Left lung (tissue), 10 donors: ENCODE data around the gene MAPK8IP1. TPM values are rescaled to one million over a fixed set of nuclear protein-coding genes. Genes with fewer than 3 reads are reported as not detected.

Experiments used
- ATAC-seq: fragments of 200-7000 bp; cut with Tn5 transposase; one replicate; pipeline ENCODE4 v1.9.1; 2020; ENCODE audit warnings: moderate library complexity
- DNase-seq, 4 donors: peaks; one replicate each; pipeline ENCODE4 v3.0.0-alpha.2; 2013 to 2020
- H3K27ac ChIP-seq, 2 donors: fragments of 200-600 bp; sonication (generic) in 1 of 2; one replicate each; pipeline versions ENCODE4 v1.5.0 to v1.8.0; 2020 to 2021
- H3K27me3 ChIP-seq, 2 donors: fragments of 200-600 bp; sonication (generic) in 1 of 2; one replicate each; pipeline versions ENCODE4 v1.5.0 to v1.8.0; 2020 to 2021
- H3K36me3 ChIP-seq, 2 donors: fragments of 200-600 bp; sonication (generic) in 1 of 2; one replicate each; pipeline versions ENCODE4 v1.5.0 to v1.8.0; 2020 to 2021
- H3K4me1 ChIP-seq, 2 donors: fragments of 200-600 bp; one replicate each; pipeline ENCODE4 v1.8.0; 2021
- H3K4me3 ChIP-seq, 2 donors: fragments of 200-600 bp; sonication (generic) in 1 of 2; one replicate each; pipeline versions ENCODE4 v1.5.0 to v1.8.0; 2020 to 2021; ENCODE audit warnings: mild to moderate bottlenecking in 1 of 2
- H3K9me3 ChIP-seq, 2 donors: fragments of 200-600 bp; sonication (generic) in 1 of 2; one replicate each; pipeline versions ENCODE4 v1.5.0 to v1.8.0; 2020 to 2021
- intact Hi-C, 2 donors: fragments of 100-400 bp; cut with DNase I; formaldehyde crosslinking; loops; one replicate each; pipeline versions ENCODE4 v1.11.2 to v1.14.2; 2022
- polyA plus RNA-seq, 6 donors: library from polyadenylated mRNA; unstranded; fragments of 120-200 nt; gene quantifications; one replicate each; pipeline ENCODE4 v1.2.1, GENCODE V29; 2013; ENCODE audit not compliant: insufficient read length in 6 of 6
- total RNA-seq, 2 donors: library from RNA; stranded (reverse); fragmentation: NEBNext Ultra II Directional; extraction: Animal tissue kit (Norgen Biotek cat#: 25700); gene quantifications; one replicate each; pipeline ENCODE4 v1.2.1, GENCODE V29; 2021
- TF ChIP-seq, protein P1 (sequence below), 2 donors: fragments of 200-600 bp; sonication (generic) in 1 of 2; IDR thresholded peaks; one replicate each; pipeline versions ENCODE4 v1.5.0 to v1.8.0; 2021; ENCODE audit warnings: antibody characterized with exemption in 2 of 2
- donor health status: DM: no; HTN: yes; CAD: no.
- donor health status: DM: no; HTN: no; CAD: no.

Gene MAPK8IP1
- total and polyA plus RNA-seq, 8 donors = 4.3 to 10.4 (median 6.9) TPM

DNA sequence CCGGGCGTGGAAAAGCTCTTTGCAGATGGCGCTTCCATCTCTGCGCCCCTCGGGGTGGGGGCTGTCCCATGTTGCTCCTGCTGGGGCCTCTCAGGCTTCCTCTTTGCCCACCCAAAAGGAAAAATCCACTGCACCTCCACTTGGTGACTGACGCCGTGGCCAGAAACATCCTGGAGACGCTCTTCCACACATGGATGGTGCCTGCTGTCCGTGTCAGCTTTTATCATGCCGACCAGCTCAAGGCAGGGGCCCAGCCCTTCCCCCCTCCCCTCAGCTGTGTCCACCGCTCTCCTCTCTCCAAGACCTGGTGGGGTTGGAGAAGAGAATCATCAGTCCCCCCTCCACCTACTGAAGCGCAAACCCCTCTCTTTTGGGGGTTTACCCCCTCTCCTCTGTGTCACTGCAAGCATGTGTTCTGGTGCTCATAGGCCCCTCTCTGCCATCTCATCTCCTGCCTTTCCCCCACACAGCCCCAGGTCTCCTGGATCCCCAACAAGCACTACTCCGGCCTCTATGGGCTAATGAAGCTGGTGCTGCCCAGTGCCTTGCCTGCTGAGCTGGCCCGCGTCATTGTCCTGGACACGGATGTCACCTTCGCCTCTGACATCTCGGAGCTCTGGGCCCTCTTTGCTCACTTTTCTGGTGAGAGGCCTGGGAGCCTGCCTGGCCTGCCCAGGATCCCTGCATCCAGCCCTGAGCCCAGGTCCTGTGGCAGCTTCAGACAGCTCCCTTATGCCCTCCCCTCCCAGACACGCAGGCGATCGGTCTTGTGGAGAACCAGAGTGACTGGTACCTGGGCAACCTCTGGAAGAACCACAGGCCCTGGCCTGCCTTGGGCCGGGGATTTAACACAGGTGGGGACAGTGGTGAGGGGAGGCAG, 38.8 kb downstream of the MAPK8IP1 start:
- Histone ChIP-seq H3K4me3 (no peak overlapping the region), H3K27ac (no peak overlapping the region), H3K36me3 (no peaks in the 10 kb centered on the region), H3K9me3 (no peaks in the 10 kb centered on the region), H3K4me1 (peaks cover 0 to 17% of the 10 kb centered on the region in 2 donors), H3K27me3 (peaks cover 17 to 50% of the 10 kb centered on the region in 2 donors)
- intact Hi-C loops = no loop called here
- DNase-seq = peak in 1 of 4 donors; percentile 32
- no peak for ATAC-seq
- TF ChIP-seq, protein P1, sequence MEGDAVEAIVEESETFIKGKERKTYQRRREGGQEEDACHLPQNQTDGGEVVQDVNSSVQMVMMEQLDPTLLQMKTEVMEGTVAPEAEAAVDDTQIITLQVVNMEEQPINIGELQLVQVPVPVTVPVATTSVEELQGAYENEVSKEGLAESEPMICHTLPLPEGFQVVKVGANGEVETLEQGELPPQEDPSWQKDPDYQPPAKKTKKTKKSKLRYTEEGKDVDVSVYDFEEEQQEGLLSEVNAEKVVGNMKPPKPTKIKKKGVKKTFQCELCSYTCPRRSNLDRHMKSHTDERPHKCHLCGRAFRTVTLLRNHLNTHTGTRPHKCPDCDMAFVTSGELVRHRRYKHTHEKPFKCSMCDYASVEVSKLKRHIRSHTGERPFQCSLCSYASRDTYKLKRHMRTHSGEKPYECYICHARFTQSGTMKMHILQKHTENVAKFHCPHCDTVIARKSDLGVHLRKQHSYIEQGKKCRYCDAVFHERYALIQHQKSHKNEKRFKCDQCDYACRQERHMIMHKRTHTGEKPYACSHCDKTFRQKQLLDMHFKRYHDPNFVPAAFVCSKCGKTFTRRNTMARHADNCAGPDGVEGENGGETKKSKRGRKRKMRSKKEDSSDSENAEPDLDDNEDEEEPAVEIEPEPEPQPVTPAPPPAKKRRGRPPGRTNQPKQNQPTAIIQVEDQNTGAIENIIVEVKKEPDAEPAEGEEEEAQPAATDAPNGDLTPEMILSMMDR (IDR thresholded peaks at IDR 0.05) = no peak

DNA sequence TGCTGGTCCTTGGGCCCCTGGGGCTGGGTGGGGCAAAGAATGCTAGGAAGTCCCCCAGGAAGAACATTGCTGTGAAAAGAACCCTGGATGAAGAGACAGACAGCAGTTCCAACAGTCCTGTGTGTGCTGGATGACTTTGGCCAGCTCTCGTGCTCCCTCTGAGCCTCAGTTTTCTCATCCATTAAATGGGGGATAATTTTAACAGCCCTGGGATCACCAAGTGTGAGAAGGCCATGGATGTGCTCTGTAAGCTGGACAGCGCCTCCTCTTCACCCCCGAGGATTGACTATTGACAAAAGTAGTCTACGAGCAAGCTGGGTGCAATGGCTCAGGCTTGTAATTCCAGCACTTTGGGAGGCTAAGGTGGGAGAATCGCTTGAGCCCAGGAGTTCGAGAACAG, 39.5 kb downstream of the MAPK8IP1 start:
- intact Hi-C loops = no loop called here
- no peak overlapping the region for H3K4me3 ChIP-seq
- no peaks in the 10 kb centered on the region for H3K36me3 ChIP-seq
- peaks cover 17 to 50% of the 10 kb centered on the region in 2 donors for H3K27me3 ChIP-seq
- peaks cover 0 to 22% of the 10 kb centered on the region in 2 donors for H3K4me1 ChIP-seq
- no peaks in the 10 kb centered on the region for H3K9me3 ChIP-seq
- DNase-seq (no peak), ATAC-seq (no peak)
- TF ChIP-seq, protein P1 (IDR thresholded peaks at IDR 0.05) = no peak
- no peak overlapping the region for H3K27ac ChIP-seq

DNA sequence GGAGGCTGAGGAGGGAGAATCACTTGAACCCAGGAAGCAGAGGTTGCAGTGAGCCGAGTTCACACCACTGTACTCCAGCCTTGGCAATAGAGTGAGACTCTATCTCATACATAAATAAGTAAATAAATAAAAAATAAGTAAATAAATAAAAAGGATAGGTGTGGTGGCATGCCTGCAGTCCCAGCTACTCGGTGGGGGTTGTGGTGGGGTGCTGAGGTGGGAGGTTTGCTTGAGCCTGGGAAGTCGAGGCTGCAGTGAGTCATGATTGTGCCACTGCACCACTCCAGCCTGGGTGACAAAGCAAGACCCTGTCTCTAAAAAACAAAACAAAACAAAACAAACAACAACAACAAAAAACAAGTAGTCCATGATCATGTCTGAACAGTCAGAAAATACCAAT, 40.1 kb downstream of the MAPK8IP1 start:
- ATAC-seq (no peak), DNase-seq (no peak)
- TF ChIP-seq, protein P1 (IDR thresholded peaks at IDR 0.05) = no peak
- intact Hi-C loops = no loop called here
- Histone ChIP-seq H3K9me3 (no peaks in the 10 kb centered on the region), H3K36me3 (no peaks in the 10 kb centered on the region), H3K27ac (no peak overlapping the region), H3K4me1 (peaks cover 0 to 28% of the 10 kb centered on the region in 2 donors), H3K4me3 (no peak overlapping the region), H3K27me3 (peaks cover 17 to 50% of the 10 kb centered on the region in 2 donors)

DNA sequence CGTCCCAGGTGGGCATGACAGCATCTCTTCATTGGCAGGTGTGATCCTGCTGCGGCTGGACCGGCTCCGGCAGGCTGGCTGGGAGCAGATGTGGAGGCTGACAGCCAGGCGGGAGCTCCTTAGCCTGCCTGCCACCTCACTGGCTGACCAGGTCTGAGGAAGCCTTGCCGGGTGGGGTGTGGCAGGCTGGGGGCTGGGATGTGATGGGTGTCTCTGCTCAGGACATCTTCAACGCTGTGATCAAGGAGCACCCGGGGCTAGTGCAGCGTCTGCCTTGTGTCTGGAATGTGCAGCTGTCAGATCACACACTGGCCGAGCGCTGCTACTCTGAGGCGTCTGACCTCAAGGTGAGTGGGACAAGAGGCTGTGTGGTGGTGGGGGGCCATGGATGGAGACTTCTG, 40.5 kb downstream of the MAPK8IP1 start:
- Histone ChIP-seq H3K27ac (no peak overlapping the region), H3K9me3 (no peaks in the 10 kb centered on the region), H3K4me1 (peaks cover 0 to 32% of the 10 kb centered on the region in 2 donors), H3K36me3 (peaks cover 0 to 4% of the 10 kb centered on the region in 2 donors), H3K4me3 (no peak overlapping the region), H3K27me3 (peaks cover 17 to 50% of the 10 kb centered on the region in 2 donors)
- DNase-seq (no peak), ATAC-seq (no peak)
- TF ChIP-seq, protein P1 (IDR thresholded peaks at IDR 0.05) = no peak
- intact Hi-C loops = no loop called here

DNA sequence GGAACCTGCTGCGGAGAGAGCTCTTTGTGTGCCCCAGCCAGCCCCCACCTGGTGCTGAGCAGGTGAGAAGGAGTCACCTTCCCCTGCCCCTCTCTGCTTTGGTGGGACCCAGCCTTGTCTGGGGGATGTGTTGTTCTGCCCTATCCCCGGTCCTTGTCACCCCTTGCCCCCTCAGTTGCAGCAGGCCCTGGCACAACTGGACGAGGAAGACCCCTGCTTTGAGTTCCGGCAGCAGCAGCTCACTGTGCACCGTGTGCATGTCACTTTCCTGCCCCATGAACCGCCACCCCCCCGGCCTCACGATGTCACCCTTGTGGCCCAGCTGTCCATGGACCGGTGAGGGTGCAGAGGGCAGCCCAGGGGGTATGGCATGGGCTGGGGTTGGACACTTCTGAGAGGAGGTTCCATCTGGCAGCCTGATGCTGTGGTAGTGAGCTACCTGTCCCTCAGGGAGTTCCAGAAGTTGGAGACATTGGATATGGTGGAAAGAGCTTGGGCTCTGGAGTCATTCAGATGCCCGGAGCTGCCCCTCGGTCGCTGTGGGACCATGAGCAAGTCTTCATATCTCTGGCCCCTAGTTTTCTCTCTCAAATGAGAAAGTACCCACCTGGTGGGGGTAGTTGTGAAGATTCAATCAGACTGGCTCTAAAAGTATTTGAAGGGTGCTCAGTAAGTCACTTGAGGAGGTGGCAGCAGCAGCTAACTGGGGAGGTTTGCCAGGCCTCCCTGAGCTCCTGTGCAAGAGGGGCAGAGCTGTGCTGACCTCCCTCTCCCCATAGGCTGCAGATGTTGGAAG, 41.3 kb downstream of the MAPK8IP1 start:
- H3K36me3 ChIP-seq = peaks cover 0 to 11% of the 10 kb centered on the region in 2 donors
- DNase-seq (peak in 1 of 4 donors; percentile 79), ATAC-seq (no peak)
- H3K27ac ChIP-seq = no peak overlapping the region
- H3K27me3 ChIP-seq = peaks cover 17 to 43% of the 10 kb centered on the region in 2 donors
- H3K4me1 ChIP-seq = peaks cover 0 to 39% of the 10 kb centered on the region in 2 donors
- no peak overlapping the region for H3K4me3 ChIP-seq
- no peaks in the 10 kb centered on the region for H3K9me3 ChIP-seq
- TF ChIP-seq, protein P1 (IDR thresholded peaks at IDR 0.05) = no peak
- intact Hi-C loops = no loop called here
